Measurements from ENCODE around the gene FLVCR2.
A peak's percentile ranks its signal among the peaks of the same experiment; 100 is the strongest.

Gene FLVCR2, protein sequence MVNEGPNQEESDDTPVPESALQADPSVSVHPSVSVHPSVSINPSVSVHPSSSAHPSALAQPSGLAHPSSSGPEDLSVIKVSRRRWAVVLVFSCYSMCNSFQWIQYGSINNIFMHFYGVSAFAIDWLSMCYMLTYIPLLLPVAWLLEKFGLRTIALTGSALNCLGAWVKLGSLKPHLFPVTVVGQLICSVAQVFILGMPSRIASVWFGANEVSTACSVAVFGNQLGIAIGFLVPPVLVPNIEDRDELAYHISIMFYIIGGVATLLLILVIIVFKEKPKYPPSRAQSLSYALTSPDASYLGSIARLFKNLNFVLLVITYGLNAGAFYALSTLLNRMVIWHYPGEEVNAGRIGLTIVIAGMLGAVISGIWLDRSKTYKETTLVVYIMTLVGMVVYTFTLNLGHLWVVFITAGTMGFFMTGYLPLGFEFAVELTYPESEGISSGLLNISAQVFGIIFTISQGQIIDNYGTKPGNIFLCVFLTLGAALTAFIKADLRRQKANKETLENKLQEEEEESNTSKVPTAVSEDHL

DNA sequence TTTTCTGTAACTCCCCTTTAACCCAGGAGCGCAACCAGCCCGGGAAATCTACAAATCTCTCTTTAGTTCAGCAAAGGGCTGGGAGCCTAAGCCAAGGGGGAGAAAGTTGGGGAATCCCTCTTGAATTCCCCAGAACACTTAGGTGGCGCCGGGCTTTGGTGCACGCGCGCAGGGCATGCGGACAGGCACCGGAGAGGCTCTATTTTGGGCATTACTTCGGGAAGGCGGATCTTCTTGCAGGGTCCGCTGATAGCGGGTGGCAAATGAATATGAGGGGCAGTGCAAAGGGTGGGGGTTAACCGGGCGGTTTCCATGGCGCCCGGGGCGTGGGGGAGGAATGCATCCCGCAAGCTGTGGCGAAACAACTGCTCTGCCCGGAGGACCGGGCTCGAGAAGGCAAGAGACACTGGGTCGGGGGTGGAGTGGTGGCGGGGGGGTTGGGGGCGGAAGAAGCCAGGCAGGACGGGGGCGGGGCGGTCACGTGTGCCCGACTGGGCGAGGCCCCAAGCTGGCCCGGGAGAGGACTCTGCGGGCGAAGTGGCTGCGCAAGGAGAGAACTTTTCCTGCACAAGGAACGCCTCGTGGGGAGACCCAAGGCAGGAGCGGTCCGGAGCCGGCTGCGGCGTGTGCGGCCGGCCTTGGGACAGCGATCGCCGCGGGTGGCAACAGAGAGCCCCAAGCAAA lies at the start of gene FLVCR2:
TSS of gene FLVCR2 (plus strand) at position 519 of the 684 bp plus-strand sequence. CDS start 353 bp downstream, outside the sequence.
- no peak for DNase-seq (ENCODE audit: low read depth, low spot score)

DNA sequence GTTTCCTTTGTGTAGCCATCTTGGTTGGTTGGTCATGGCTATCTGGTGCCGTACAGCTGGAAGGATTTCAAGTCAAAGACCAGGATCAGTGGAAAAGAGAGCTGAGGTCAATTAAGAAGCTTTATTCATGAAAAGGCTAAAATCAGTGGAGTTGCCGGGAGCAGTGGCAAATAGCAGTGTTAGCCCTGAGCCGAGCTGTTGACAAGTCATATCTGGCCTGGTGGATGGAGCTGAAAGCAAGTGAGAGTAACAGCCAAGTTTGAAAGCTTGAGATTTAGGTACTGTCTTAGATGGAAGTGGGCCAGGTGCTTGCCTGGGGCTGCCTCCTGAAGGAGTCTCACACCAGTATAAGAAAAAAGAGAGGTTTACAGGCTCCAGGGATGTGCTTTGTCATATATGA lies 47.2 kb upstream of the FLVCR2 start:
- no peak for DNase-seq (ENCODE audit: low read depth, low spot score)

DNA sequence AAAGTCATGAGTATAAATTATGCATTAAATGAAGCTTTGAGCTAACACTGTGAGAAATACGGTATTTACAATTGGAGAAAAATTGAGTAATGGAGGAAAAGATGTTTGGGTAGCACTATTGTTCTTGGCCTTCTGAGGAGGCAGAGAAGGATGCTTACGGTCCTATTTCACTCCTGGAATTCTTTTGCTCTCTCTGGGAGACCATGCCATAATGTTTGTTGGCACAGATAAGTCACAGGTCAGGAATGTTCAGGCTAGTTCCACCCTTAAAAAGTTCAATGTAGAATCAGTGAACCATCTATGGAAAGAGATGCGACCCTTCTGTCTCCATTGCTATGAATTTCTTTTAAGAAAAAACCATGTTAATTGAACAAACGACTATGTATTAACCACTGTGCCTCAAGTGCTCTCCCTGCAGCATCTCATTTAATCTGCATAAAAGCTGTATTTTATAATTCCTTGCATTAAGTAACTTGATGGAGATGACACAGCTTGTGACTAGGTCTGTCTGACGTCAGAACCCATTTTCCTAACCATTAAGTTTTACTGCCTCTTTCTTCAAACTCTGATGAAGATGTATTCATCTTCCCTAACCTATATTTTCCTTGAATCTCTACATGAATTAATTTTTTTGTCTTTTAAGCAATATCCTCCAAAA lies 46.6 kb upstream of the FLVCR2 start:
- DNase-seq (ENCODE audit: low read depth, low spot score): no peak

DNA sequence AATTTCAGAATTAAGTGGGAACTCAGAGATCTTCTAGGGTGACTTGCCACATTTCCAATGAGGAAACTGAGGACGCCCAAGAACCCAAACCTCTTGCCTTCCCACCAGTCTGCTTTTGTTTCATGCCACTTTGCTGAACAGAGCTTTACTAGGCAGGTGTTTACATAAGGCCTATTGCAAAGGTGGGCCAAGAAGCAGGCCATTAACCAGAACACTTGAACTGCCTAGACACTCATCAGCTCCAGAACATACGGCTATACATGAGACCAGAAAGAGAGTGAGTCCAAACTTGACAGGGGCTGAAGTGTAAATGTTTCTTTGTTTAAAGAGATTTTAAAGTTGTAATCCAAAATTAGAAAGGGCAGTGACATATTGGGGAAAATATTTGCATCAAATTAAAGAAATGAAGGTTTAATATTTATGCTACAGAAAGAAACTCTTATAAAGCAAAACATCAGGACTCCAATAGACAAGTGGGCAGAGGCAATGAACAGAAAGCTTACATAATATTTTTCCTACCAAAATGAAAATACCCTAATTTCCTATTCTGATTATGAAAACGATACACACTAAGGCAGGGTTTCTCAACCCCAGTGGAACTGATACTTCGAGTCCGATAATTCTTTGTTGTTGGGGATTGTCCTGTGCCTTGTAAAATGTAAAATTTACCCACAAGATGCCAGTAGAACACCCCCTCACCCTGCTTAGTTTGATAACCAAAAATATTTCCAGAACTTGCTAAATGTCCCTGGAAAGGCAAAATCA lies 44.4 kb upstream of the FLVCR2 start:
- DNase-seq (ENCODE audit: low read depth, low spot score): no peak

DNA sequence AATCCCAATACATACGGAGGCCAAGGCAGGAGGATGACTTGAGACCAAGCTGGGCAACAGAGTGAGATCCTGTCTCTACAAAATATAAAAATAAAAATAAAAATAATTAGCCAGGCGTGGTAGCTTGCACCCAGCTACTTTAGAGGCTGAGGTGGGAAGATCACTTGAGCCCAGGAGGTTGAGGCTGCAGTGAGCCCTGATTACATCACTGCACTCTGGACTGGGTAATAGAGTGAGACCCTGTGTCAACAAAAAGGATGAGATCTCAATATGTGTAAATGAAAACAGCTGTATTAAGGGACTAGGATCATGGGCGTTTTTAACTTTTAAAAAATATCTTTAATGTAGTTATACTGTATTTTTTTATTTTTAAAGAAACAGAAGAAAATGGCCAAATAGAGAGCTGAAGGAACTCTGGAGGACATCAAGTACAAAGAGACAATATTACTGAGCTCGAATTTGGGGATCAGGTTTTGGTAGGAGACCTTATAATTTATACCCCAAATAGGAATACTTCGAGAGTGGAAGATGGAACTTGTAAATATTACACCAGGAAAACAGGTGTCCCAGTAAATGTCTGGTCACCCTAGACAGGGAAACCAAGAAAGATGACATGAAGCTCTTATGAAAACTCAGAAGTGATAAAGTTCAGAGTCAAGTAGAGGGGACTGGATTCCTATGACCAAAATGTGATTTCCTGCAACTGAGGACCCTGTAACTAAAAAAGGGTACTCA lies 43.1 kb upstream of the FLVCR2 start:
- no peak for DNase-seq (ENCODE audit: low read depth, low spot score)

DNA sequence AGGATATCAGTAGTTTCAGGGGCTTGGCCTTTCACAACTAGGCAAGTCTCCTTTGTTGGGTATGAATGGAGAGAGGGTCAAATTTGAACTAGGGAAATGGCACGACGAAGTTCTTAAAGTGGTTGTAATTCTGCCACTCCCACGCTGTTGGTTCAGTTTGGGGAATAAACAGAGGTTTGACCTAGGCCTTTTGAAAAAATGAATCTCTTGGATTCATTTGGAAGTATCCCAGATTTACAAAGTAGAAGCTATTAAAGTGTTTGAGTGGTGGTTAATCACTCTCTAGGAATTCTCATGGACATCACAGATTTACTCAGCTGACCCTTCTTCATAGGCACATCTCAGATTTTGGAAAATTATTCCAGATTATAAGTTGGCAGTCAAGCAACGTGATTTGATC lies 41.3 kb upstream of the FLVCR2 start:
- DNase-seq (ENCODE audit: low read depth, low spot score): no peak

DNA sequence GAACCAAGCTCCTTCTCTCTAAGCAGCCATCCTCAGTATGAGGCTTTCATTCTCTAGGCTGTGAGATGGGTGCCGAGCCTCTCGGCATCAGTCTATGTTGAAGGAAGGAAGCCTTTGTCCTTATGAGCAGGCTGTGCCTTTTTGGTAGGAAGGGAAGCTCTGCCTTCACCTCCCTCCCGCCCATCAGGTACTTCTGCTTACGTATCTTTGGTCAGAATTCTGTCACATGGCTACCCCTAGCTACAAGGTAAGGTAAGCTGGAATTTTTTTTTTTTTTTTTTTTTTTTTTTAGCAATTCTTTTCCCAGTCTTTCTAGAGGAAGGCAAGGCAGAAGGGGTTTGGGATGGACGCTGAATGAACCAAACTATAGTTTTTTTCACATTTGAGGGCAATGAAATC lies 39.3 kb upstream of the FLVCR2 start:
- no peak for DNase-seq (ENCODE audit: low read depth, low spot score)

DNA sequence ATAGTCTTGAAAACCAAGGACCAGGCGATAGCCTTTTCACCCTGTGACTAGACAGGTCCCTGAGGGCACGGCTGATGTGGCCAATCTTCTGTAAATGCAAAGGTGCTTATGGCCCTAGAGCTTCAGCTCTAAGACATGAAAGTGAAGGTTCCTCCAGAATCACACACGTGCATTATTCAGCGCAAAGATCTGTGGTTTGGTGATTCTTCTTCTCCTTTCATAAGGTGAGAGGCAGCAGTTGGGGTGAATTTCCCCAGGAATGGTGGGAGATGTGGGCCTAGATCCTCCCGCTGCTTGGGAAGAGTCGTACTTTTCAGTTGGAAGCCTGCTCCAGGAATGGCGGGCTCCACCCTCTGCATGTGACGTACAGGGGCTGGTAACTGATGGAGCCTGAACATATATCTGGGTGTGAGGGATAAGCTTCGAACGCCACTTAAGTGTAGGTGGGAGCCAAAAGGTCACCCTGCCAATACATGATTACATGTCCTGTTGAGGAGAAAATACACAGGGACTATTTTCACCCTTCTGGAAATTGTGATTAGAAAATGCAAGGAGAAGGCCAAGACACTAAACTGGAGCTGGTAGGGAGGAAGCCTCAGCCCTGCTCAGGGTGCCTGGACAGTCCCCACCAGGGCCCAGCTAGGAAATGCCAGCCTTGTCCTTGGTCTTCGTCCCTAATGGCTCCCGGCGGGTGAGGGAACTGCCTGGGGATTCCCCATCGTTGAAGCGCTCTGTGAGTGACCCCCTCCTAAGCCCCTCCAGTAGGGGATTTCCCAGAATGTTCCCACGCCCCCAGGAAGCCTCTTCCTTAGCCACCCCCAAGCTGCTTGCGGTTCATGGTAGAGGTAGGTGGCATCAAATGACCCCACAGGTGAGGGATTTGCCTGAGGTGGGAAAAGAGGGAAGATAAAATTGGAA lies 38.6 kb upstream of the FLVCR2 start:
- no peak for DNase-seq (ENCODE audit: low read depth, low spot score)

DNA sequence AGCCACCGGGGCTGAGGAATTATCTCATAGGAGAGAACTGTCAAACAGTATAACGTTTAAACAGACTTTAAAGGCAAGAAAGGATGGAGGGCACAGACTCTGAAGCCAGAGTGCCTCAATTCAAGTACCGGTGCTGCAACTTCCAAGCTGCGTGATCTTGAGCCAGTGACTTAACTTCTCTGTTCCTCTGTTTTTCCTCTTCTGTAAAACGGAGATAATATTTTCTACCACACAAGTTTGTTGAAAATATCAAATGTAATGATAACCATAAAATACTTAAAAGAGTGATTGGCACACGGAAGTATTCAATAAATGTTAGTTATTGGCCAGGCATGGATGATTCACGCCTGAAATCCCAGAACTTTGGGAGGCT lies 38.0 kb upstream of the FLVCR2 start:
- no peak for DNase-seq (ENCODE audit: low read depth, low spot score)

DNA sequence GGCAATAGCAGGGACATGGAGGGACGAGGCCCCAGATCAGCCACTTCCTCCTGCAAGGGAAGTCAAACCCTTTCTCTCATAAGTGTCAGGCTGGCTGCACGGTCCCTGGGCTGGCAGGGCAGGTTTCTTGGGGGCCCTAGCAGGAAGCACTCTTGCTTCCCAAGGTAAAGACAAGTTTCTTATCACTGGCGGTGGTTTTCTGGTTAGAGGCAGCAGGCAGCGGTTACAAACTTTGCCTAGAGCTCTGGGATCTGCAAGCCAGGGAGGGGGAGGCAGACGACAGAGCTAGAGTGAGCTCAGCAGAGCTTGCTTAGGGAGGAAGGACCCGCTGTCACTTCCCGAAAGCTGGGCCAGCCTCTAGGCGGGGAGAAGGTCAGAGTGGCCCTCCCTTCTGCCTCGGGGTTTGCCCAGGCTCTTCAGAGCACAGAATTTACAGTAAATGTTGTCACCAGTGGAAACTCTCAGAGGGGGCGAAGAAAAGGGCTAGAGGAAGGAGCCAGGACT lies 35.8 kb upstream of the FLVCR2 start:
- DNase-seq (ENCODE audit: low read depth, low spot score): peak; percentile 44

DNA sequence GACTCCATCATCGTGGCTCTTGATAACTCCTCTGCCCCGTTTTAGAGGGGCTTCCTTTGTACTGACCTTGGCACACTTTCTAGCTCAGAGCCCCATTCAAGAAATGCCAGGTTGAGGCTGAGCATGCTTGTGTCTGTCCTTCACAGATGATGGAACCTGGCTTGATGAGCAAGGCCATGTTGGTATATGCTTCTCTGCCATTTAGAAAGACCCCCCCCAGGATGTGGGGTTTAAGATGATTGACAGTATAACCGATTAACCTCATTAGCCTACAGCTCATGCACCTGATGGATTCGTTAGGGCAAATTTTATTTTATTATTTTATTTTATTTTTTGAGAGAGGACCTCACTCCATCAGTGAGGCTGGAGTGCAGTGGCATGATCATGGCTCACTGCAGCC lies 35.2 kb upstream of the FLVCR2 start:
- DNase-seq (ENCODE audit: low read depth, low spot score): no peak

DNA sequence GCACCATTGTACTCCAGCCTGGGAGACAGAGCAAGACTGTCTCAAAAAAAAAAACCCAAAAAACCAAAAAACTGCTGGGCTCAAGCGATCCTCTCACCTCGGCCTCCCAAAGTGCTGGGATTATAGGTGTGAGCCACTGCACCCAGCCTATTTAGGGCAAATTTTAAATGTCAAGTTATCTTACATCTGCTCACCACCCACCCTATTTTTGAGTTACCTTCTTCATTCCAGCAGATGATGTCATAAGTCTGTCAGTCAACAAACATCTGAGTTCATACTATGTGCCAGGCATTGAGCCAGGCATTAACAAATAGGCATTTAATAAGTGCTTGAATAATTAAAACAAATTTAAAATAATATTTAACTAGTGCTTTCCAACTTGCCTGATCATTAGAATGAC lies 34.6 kb upstream of the FLVCR2 start:
- no peak for DNase-seq (ENCODE audit: low read depth, low spot score)

DNA sequence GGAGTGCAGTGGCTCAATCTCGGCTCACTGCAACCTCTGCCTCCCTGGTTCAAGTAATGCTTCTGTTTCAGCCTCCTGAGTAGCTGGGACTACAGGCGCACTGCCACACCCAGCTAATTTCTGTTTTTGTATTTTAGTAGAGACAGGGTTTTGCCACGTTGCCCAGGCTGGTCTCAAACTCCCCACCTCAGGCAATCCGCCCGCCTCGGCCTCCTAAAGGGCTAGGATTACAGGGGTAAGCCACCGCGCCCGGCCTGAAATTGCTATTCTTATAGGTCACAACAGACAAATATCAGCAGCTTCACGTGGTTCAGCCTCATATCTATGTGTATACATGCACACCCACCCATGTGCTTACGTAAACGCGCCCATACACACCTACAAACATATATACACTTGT lies 32.5 kb upstream of the FLVCR2 start:
- no peak for DNase-seq (ENCODE audit: low read depth, low spot score)

DNA sequence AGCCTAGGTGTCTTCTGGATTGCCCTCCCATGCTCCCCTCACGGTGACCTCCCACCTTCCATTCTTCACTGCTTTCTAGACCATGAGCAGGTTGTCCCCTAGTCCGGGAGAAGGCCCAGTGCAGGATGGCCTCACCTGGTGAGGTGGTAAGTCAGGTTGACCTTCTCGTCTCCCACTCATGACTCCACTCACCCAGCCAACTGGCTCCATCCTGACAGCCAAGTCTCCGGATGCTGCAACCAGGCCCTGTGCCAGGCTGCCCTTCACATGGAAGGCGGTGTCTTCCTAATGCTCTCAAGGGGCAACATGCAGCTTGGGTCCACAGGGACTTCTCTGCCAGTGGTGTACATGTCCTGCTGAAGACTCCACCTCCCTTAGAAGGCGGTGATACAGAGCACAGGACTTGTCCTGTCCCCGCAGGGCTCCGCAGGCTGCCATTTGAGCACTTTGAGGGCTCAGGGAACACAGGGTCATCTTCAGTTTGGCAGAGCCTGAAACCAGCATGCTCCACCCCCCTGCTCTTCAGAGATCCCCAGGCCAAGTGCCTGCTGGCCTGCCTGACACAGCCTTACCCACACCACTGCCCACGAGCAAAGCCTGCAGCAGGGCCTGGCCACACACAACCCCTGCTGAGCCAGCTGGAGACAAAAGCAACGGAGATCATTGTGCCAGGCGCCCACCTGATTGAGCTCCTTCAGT lies 30.7 kb upstream of the FLVCR2 start:
- no peak for DNase-seq (ENCODE audit: low read depth, low spot score)

DNA sequence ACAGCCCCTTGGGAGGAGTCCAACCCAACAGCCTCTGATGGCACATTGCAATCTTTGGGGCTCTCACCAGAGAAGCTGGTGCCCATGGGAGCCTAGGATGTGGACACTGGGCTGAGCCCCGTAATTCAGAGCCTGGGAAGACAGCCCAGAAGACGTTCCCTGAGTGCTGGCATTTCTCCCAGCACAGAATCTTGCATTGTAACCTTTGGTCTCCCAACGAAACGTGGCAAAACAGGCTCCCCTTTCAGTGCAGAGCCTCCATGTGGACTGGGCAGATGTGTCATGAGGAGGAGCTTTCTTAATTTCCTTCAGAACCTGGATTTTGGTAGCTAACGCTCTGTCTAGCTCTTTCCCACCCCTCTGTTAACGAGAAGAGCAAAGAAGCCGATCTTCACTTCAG lies 29.9 kb upstream of the FLVCR2 start:
- DNase-seq (ENCODE audit: low read depth, low spot score): no peak

DNA sequence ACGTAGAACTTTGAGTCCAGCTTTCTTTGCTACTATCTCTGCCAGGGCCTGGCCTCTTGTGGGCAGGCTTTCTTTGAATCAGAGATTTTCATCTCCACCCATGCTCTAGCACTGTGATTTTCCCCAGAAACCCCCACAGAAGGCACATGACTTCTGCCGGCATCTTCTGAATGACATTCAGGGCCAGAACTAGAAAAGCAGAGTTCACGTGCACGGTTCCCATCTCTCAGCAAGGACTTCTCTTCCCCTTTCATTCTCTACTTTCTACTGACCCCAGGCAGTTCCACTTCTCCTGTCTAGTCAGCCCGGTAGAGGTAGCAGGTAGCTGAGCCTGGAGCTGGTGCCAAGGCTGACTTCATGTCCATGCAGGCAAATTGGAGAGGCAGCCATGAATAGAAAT lies 29.3 kb upstream of the FLVCR2 start:
- DNase-seq (ENCODE audit: low read depth, low spot score): no peak

DNA sequence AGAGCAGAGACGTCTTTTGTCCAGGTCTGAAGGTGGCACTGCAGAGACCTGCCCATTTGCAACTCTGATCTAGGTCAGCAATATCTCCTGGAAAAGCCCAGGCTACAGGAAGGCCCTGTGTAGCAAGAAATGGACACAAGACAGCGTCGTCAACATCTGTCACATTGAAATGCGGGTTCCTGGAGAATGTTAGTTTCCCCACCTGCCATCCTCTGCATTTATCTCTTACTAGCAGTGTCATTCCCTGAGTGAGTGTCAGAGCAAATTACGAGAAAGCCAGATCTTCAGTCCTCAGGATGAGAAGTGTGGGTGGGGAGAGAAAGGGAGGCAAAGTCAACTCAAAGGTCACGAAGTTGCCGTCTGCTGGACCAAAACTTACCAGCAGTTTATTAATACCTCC lies 27.4 kb upstream of the FLVCR2 start:
- DNase-seq (ENCODE audit: low read depth, low spot score): no peak

DNA sequence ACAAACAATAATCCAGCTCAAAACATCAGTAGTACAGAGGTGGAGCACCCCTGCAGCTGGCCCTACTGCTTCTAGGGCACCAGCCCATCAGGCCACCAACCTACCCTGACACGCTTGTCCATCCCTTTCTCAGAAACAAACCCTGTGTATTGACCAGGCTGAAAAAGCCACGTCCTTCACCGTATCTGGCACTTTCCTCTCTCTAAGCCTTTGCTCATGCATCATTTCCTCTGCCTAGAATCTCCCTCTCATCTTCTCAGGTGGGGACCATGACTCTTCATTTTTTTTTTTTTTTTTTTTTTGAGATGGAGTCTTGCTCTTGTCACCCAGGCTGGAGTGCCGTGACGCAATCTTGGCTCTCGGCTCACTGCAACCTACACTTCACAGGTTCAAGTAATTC lies 25.3 kb upstream of the FLVCR2 start:
- DNase-seq (ENCODE audit: low read depth, low spot score): no peak

DNA sequence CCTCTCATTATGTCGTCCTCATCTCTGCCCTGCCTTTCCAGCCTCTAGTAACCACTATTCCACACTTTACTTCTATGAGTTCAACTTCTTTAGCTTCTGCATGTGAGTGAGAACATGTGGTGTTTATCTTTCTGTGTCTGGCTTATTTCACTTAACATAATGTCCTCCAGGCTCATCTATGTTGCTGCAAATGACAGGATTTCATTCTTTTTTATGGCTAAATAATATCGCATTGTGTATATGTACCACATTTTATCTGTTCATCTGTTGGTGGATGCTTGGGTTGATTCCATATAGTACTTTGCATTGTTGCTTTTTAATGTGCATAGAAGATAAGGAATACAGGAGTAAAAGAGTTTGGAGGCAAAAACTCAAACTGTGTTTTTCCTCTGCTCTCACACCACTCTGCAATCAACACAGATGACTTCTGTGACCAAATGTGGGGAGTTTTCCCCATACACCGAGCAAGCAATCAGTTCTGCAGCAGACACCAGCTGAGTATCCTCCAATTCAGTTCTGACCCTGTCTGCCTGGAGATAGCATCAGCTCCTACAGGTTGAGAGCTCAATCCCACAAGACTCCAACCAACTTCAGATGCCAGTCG lies 24.6 kb upstream of the FLVCR2 start:
- DNase-seq (ENCODE audit: low read depth, low spot score): no peak

All from activated naive CD8-positive, alpha-beta T cell treated with anti-CD3 and anti-CD28 coated beads, Interleukin-2, amount 50 U/mL, for 16 hours (primary cell).